Glomerular visceral epithelial cell (primary cell): Measurements from ENCODE around the gene KLHL24.
A peak's percentile ranks its signal among the peaks of the same experiment; 100 is the strongest.
"Not testable (repeated sequence)": the region's sequence is repeated elsewhere in the genome, so short reads cannot be mapped to it uniquely, and the experiment has no call there.

ENCODE experiments used
- DNase-seq: peaks from one replicate; pipeline ENCODE4 v3.0.0-alpha.2; 2016; ENCODE audit errors: extremely low spot score

KLHL24 gene

GRCh38 chr3:183695569-183696364 is 60.3 kb downstream of the KLHL24 start:
- DNase-seq = no peak

GRCh38 chr3:183697123-183697609 is 61.7 kb downstream of the KLHL24 start:
- no peak for DNase-seq

DNA sequence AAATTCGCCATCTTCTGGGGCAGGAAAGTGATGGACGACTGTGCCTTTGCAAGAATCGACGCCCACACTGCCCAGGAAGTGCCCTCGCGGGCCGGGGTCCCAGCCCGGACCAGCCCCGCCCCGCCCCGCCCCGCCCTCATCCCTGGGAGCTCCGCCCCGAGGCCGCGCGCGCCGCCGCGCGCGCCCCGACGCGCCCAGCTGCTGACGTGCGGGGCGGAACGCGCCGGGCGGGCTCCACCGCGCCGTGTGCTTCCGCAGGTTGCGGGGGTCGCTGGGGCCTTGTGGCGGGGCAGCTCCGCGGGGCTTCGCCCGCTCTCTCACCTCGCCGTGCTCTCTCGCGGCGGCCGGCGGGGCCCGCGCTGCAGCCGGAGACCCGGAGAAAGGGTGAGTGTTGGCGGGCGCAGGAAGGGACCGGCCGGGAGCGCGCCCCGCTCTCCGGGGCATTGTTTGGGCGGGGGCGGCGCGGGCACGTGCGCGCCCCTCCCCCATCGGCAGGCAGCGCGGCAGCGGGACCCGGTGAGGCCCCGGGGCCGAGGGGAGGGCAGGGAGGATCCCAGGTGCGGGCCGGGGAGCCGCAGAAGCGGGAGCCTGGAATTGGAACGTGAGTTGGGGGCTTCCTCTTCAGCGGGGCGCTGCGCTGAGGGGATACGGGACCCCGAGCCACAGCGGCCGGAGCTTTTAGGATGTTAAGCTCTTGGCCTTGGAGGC is 62.3 kb downstream of the KLHL24 start, which contains the start of gene YEATS2:
Gene YEATS2, plus strand, starts transcription at position 188 of the 708 bp plus-strand sequence. CDS start 17,366 bp downstream, outside the sequence.
- DNase-seq = peak; percentile 83

DNA sequence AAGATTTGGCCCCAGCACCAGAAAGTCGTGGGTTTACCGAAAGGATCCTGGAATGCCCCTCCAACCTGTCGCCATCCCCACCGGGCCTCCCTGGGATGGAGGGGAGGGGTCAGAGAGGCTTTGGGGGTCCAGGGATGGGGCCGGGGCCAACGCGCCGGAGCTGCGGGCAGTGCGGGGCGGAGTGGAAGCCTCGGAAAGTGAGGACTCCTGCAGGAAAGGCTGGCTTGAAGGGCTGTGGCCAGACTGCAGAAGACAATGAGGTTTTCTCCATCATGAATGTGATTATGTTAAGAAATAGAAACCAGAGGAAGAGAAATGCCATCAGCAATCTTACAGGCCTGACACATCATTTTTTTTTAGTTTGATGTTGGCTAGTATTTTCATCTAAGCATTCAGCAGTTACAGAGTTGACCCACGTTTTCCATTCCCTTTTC is 62.9 kb downstream of the KLHL24 start:
- peak; percentile 38 for DNase-seq

GRCh38 chr3:183698756-183699155 is 63.3 kb downstream of the KLHL24 start:
- DNase-seq = no peak

DNA sequence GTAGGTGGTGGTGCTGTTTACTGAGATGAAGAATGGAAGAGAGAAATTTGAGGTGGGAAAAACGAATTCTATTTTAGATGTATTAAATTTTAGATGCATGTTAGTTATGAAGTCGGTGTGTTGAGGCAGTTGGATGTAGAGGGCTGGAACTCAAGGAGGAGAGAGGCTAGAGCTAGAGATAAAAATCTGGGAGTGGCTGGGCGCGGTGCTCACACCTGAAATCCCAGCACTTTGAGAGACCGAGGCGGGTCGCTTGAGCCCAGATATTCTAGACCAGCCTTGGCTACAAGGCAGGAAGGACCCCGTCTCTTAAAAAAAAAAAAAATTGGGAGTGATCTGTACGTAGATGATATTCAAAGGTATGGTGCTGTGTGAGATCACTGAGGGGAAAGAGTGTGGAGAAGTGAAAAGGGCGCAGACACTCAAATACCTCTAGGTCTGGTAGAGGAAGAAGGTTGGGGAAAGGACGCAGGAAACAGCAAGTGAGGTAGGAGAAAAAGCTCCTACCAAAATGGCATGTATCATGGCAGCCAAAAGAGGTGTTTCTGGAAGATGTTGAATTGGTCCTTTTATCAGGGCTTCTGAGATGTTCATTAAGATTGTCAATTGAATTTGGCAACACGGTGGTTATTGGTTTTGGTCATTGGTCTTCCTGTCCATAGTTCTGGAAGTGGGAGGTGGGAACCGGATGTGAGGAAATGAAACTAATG is 64.0 kb downstream of the KLHL24 start:
- no peak for DNase-seq

DNA sequence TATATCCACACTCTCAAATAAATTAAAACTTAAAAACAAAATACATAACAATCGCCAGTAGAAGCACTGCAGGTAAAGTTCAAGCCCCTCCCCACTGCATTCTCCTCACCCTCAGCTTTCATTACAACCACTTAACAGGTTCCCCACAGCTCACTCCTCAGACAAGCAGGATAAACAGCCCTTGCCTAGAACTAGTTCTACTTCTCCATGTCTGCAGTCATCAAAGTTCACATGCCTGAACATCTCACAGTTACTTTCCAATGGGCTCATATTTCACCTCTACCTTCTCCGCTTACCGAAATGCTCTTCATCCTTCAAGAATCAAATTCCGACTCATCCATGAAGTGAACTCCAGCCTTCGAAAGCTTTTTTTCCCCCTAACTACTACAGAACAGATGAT is 66.3 kb downstream of the KLHL24 start:
- no peak for DNase-seq

- not testable (repeated sequence) for DNase-seq
Observed at GRCh38 chr3:183703892-183704291, 68.5 kb downstream of the KLHL24 start.

DNA sequence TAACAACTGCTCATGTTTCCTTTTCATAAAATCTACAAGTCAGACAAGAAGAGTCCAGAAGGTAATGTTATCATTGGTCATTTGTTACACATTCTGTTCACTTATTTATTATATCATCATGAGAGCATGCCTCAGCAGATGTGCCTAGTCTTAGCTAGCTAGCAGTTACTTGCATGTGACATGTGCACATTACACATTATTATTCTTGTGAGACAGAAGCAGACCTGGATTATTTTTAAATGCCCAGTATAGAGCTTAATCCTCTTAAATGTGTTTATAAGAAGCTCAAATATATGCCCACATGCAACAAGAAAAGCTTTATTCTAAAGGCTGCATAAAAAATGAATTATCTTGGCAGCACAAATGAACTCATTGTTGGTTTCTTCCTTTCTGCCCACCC is 74.8 kb downstream of the KLHL24 start:
- DNase-seq = no peak

DNA sequence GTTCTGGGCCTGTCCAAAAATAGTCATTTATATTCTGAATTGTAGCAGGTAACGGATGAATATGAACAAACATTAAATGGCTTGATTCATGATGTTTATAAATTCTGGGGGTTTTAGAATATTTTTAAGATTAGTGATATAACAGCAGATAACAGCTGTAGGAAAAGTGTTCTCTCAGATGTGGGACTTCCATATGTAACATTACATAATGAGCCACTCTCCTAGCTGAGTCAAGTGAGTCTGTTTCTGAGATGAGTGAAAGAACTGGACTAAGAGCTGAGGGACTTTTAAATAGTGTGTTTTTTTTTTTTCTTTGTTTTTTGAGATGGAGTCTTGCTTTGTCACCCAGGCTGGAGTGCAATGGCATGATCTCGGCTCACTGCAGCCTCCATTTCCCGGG is 76.1 kb downstream of the KLHL24 start:
- no peak for DNase-seq

DNA sequence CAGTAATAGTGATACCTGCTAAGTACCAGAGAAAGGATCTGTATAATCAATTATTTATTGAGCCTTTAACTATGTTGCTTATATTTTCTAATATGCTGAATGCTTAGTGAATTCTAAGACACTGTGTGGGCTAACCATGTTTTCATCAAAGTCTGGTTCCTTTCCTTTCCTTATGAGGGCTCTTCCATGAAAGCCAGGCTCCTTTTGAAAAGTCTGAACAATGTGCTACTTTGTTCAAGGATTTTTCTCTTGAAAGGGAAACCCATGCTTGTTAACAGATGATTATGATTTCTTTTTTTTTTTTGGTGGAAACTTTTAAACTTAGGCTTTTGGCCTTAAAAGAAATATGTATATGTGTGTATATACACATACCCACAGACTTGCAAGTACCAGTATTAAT is 79.2 kb downstream of the KLHL24 start:
- DNase-seq = no peak

GRCh38 chr3:183718012-183718411 is 82.6 kb downstream of the KLHL24 start:
- no peak for DNase-seq

DNA sequence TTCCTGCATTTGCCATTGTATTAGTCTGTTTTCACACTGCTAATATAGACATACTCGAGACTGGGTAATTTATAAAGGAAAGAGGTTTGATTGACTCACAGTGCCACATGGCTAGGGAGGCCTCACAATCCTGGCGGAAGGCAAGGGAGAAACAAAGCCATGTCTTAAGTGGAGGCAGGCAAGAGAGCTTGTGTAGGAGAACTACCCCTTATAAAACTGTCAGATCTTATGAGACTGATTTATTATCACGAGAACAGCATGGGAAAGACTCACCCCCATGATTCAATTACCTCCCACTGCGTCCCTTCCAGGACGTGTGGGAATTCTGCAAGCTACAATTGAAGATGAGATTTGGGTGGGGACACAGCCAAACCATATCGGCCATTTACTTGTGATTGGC is 90.0 kb downstream of the KLHL24 start:
- DNase-seq = no peak

GRCh38 chr3:183728204-183728603 is 92.8 kb downstream of the KLHL24 start:
- DNase-seq = no peak

DNA sequence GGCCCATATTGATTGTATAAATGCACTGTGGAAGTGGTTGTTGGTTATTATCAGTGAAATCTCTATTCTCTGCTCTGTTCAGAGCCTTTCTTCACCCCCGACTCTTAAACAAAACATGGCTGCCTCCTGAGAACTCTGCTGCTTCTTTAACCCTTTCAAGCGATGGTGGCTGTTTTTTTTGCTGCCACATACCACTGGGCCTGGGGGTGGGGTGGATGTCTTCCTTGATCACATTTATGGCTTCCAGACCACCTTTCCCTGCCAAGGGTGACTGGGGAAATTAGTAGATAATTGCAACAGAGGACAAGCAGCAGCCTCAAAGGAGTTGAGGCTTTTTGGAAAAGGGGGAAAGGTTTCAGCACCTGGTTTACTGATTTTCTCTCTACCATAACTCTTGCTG is 94.9 kb downstream of the KLHL24 start:
- no peak for DNase-seq

- no peak for DNase-seq
Observed at GRCh38 chr3:183731611-183732010, 96.2 kb downstream of the KLHL24 start.

GRCh38 chr3:183733553-183733952 is 98.1 kb downstream of the KLHL24 start:
- DNase-seq = no peak
